ENCODE data around the gene TXNDC11. TPM values are rescaled to one million over a fixed set of nuclear protein-coding genes. Genes with fewer than 3 reads are reported as not detected.

Gene TXNDC11
- total RNA-seq, 4 donors from 2014 or later, result 69.3 to 89.4 (median 76.9) TPM

GRCh38 chr16:11757671-11758545, 15.3 kb upstream of the TXNDC11 start:
- peak in 2 of 3 donors; percentile 59 to 60 for DNase-seq
- Histone ChIP-seq H3K27ac (peak overlapping the region in 2 of 4 donors; percentile 16 to 71), H3K27me3 (no peaks in the 10 kb centered on the region), H3K4me1 (peaks cover 0 to 15% (median 0%) of the 10 kb centered on the region in 4 donors), H3K36me3 (peaks cover 3 to 75% (median 5%) of the 10 kb centered on the region in 3 donors), H3K9me3 (no peaks in the 10 kb centered on the region), H3K4me3 (no peak overlapping the region)
- no peak for TF ChIP-seq POLR2A (IDR thresholded peaks at IDR 0.05)
- TF ChIP-seq CTCF (IDR thresholded peaks at IDR 0.05), result no peak

GRCh38 chr16:11756248-11756647, 13.6 kb upstream of the TXNDC11 start:
- no peak overlapping the region for H3K27ac ChIP-seq
- TF ChIP-seq POLR2A (IDR thresholded peaks at IDR 0.05) (no peak), CTCF (IDR thresholded peaks at IDR 0.05) (no peak)
- H3K36me3 ChIP-seq, result peaks cover 0 to 75% (median 3%) of the 10 kb centered on the region in 3 donors
- DNase-seq, result no peak
- H3K27me3 ChIP-seq, result no peaks in the 10 kb centered on the region
- no peaks in the 10 kb centered on the region for H3K9me3 ChIP-seq
- peaks cover 0 to 15% (median 0%) of the 10 kb centered on the region in 4 donors for H3K4me1 ChIP-seq
- no peak overlapping the region for H3K4me3 ChIP-seq

GRCh38 chr16:11755022-11755760, 12.5 kb upstream of the TXNDC11 start:
- Histone ChIP-seq H3K27ac (no peak overlapping the region), H3K36me3 (peaks cover 0 to 76% (median 0%) of the 10 kb centered on the region in 3 donors), H3K4me1 (peaks cover 0 to 15% (median 0%) of the 10 kb centered on the region in 4 donors), H3K9me3 (no peaks in the 10 kb centered on the region), H3K4me3 (no peak overlapping the region), H3K27me3 (no peaks in the 10 kb centered on the region)
- no peak for TF ChIP-seq CTCF (IDR thresholded peaks at IDR 0.05)
- TF ChIP-seq POLR2A (IDR thresholded peaks at IDR 0.05), result no peak
- no peak for DNase-seq

- Histone ChIP-seq H3K9me3 (no peaks in the 10 kb centered on the region), H3K36me3 (peaks cover 0 to 81% (median 0%) of the 10 kb centered on the region in 3 donors), H3K4me3 (no peak overlapping the region), H3K27me3 (no peaks in the 10 kb centered on the region), H3K27ac (no peak overlapping the region), H3K4me1 (peaks cover 0 to under 1% (median 0%) of the 10 kb centered on the region in 4 donors)
- TF ChIP-seq POLR2A (IDR thresholded peaks at IDR 0.05), result no peak
- DNase-seq, result no peak
Measured at GRCh38 chr16:11752856-11753255, 10.2 kb upstream of the TXNDC11 start.

GRCh38 chr16:11750056-11750455, 7.4 kb upstream of the TXNDC11 start:
- Histone ChIP-seq H3K4me3 (no peak overlapping the region), H3K27ac (no peak overlapping the region), H3K9me3 (no peaks in the 10 kb centered on the region), H3K4me1 (peaks cover 0 to 5% (median 0%) of the 10 kb centered on the region in 4 donors), H3K36me3 (peaks cover 0 to 61% (median 0%) of the 10 kb centered on the region in 3 donors), H3K27me3 (no peaks in the 10 kb centered on the region)
- TF ChIP-seq CTCF (IDR thresholded peaks at IDR 0.05) (no peak), POLR2A (IDR thresholded peaks at IDR 0.05) (no peak)
- DNase-seq, result no peak
